GM13977 (cell line): ENCODE data around the gene PTGER4.
"Not testable (repeated sequence)": the region's sequence is repeated elsewhere in the genome, so short reads cannot be mapped to it uniquely, and the experiment has no call there.

ENCODE experiments used
- DNase-seq: peaks from one replicate; pipeline ENCODE4 v3.0.0; 2012; ENCODE audit warnings: low spot score
- CTCF ChIP-seq: IDR thresholded peaks from 2 replicates; pipeline ENCODE4 v1.5.1; 2012; ENCODE audit warnings: mild to moderate bottlenecking, control low read depth; ENCODE audit not compliant: insufficient read depth; ENCODE audit errors: extremely low read depth, missing control alignments
- in situ Hi-C: fragments of 300-500 bp; cut with MboI; formaldehyde crosslinking; loops from one replicate; pipeline ENCODE4 v1.12.0; 2022; ENCODE audit warnings: low sequenced_read_pairs, low pct_unique_long_range_greater_than_20kb, mixed read lengths, inconsistent platforms; ENCODE audit not compliant: unreplicated experiment

PTGER4 gene

GRCh38 chr5:40714001-40714400 lies 34.3 kb downstream of the PTGER4 start:
- DNase-seq: no peak
- in situ Hi-C loops: no loop called here
- TF ChIP-seq CTCF: no peak

- no peak for TF ChIP-seq CTCF
- no peak for DNase-seq
- in situ Hi-C loops: no loop called here
Measured at GRCh38 chr5:40716000-40716399, 36.3 kb downstream of the PTGER4 start.

- in situ Hi-C loops: no loop called here
- no peak for TF ChIP-seq CTCF
- DNase-seq: peak; percentile 22
Measured at GRCh38 chr5:40716590-40716989, 36.9 kb downstream of the PTGER4 start.

- TF ChIP-seq CTCF: no peak
Measured at GRCh38 chr5:40717281-40717680, 37.6 kb downstream of the PTGER4 start.

GRCh38 chr5:40720069-40720468 lies 40.4 kb downstream of the PTGER4 start:
- TF ChIP-seq CTCF: no peak
- in situ Hi-C loops: no loop called here
- DNase-seq: no peak

More at GRCh38 chr5:40717281-40717680, 37.6 kb downstream of the PTGER4 start:
- no peak for DNase-seq
- in situ Hi-C loops: no loop called here

- in situ Hi-C loops, DNase-seq: not testable (repeated sequence)
Measured at GRCh38 chr5:40722497-40722911, 42.8 kb downstream of the PTGER4 start.

GRCh38 chr5:40733434-40733833 lies 53.7 kb downstream of the PTGER4 start:
- TF ChIP-seq CTCF: no peak
- in situ Hi-C loops: loop anchor here (25.0 kb wide), 1 partner anchor 1146 kb away; no protein-coding TSS in a partner anchor
- DNase-seq: no peak
